IPS-15b (cell line): Measurements from ENCODE around the gene CCDC61.

Source experiments
- H3K27me3 ChIP-seq: one replicate; pipeline ENCODE4 v1.6.1; 2013; ENCODE audit warnings: low read length; ENCODE audit not compliant: control insufficient read depth, insufficient read depth
- H3K36me3 ChIP-seq: one replicate; pipeline ENCODE4 v1.6.1; 2013; ENCODE audit warnings: low read length; ENCODE audit not compliant: control insufficient read depth, insufficient read depth
- H3K4me1 ChIP-seq: one replicate; pipeline ENCODE4 v1.6.1; 2013; ENCODE audit warnings: mild to moderate bottlenecking, low read length; ENCODE audit not compliant: control insufficient read depth, insufficient read depth
- H3K4me3 ChIP-seq: one replicate; pipeline ENCODE4 v1.5.1; 2013; ENCODE audit warnings: low read depth, low read length
- H3K9ac ChIP-seq: one replicate; pipeline ENCODE4 v1.6.1; 2013; ENCODE audit warnings: low read depth, mild to moderate bottlenecking, low read length
- H3K9me3 ChIP-seq: one replicate; pipeline ENCODE4 v1.6.1; 2013; ENCODE audit warnings: mild to moderate bottlenecking, low read length; ENCODE audit not compliant: control insufficient read depth, insufficient read depth

The CCDC61 gene

GRCh38 chr19:45960595-45961235, 34.6 kb upstream of the CCDC61 start:
- H3K9me3 ChIP-seq = no peaks in the 10 kb centered on the region
- H3K4me3 ChIP-seq = peak overlapping the region; percentile 45
- H3K36me3 ChIP-seq = peaks cover 13% of the 10 kb centered on the region
- H3K4me1 ChIP-seq = peaks cover 7% of the 10 kb centered on the region
- no peaks in the 10 kb centered on the region for H3K27me3 ChIP-seq
- H3K9ac ChIP-seq = no peak overlapping the region

- Histone ChIP-seq H3K9me3 (no peaks in the 10 kb centered on the region), H3K27me3 (no peaks in the 10 kb centered on the region), H3K4me1 (peaks cover 7% of the 10 kb centered on the region), H3K36me3 (peaks cover 13% of the 10 kb centered on the region), H3K4me3 (no peak overlapping the region), H3K9ac (no peak overlapping the region)
These were observed 33.2 kb upstream of the CCDC61 start for GRCh38 chr19:45962021-45962420.

GRCh38 chr19:45967246-45967645, 28.0 kb upstream of the CCDC61 start:
- Histone ChIP-seq H3K4me3 (no peak overlapping the region), H3K27me3 (no peaks in the 10 kb centered on the region), H3K9ac (no peak overlapping the region), H3K36me3 (no peaks in the 10 kb centered on the region), H3K9me3 (no peaks in the 10 kb centered on the region), H3K4me1 (peaks cover 4% of the 10 kb centered on the region)

DNA sequence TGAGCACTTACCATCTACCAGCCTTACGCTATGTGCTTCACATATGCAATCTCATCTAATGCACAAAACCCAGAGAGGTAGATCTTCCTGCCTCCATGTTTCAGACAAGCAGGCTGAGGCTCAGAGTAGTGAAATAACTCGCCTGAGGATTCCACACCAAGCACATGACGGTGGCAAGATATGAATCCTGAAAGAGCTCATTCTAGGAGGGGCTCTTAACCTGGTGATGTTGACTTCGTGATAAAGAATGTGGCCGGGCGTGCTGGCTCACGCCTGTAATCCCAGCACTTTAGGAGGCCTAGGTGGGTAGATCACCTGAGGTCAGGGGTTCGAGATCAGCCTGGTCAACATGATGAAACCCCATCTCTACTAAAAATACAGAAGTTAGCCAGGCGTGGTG, 26.6 kb upstream of the CCDC61 start:
- H3K4me1 ChIP-seq = peaks cover 4% of the 10 kb centered on the region
- no peak overlapping the region for H3K4me3 ChIP-seq
- H3K36me3 ChIP-seq = no peaks in the 10 kb centered on the region
- peaks cover 2% of the 10 kb centered on the region for H3K27me3 ChIP-seq
- no peaks in the 10 kb centered on the region for H3K9me3 ChIP-seq
- H3K9ac ChIP-seq = no peak overlapping the region

DNA sequence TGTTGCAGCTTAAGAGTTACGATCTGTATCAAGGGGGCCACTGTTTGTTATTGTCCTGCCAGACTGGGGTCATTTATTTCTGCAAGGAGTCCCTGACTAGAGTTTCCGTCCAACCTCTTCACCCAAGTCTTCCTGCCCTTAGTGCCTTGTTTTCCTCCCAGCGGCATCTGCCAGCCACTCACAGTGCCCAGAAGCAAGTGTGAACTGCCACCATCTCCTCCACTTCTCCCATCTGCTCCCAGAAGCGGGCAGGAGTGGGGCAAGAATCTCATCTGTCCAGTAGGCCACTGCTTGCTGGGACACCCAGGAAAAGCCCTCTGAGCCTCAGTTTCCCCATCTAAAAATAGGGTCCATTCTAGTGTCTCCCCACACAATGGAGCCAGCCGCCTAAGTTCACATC, 25.6 kb upstream of the CCDC61 start:
- Histone ChIP-seq H3K9me3 (no peaks in the 10 kb centered on the region), H3K27me3 (peaks cover 2% of the 10 kb centered on the region), H3K4me3 (no peak overlapping the region), H3K36me3 (no peaks in the 10 kb centered on the region), H3K9ac (no peak overlapping the region), H3K4me1 (peaks cover 4% of the 10 kb centered on the region)

- Histone ChIP-seq H3K4me3 (no peak overlapping the region), H3K27me3 (peaks cover 2% of the 10 kb centered on the region), H3K9me3 (no peaks in the 10 kb centered on the region), H3K9ac (no peak overlapping the region), H3K4me1 (peaks cover 4% of the 10 kb centered on the region), H3K36me3 (no peaks in the 10 kb centered on the region)
These were observed 23.9 kb upstream of the CCDC61 start for GRCh38 chr19:45971260-45971902.

- peaks cover 1% of the 10 kb centered on the region for H3K4me1 ChIP-seq
- H3K36me3 ChIP-seq = no peaks in the 10 kb centered on the region
- no peaks in the 10 kb centered on the region for H3K9me3 ChIP-seq
- peaks cover 4% of the 10 kb centered on the region for H3K27me3 ChIP-seq
- H3K9ac ChIP-seq = peak overlapping the region; percentile 9
- peak overlapping the region; percentile 66 for H3K4me3 ChIP-seq
These were observed 23.0 kb upstream of the CCDC61 start for GRCh38 chr19:45972081-45972946.

DNA sequence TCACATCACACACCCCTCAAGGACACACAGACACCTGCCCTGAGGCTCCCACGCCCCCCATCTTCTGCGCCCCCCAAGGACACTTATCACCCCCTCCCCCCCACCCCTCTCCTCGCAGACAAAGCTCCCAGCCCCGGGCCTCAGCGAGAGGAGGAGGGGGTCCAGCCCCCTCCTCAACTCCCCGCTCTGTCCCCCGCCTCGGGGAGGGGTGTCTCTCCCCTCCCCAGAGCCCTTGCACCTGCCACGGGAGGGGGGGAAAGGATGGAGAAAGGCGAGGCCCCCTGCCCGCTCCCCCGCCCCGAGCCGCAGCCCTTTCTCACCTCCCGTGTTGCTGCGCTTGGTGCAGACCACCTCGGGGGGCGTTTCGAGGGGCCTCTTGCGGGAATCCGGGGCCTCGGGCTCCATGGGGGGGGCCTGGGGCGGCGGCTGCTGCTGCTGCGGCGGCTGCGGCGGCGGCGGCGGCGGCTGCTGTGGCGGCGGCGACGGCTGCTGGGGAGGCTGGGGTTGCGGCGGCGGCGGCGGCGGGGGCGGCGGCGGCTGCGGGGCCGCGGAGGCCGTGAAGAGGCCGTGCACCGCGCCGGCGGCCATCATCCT, 22.2 kb upstream of the CCDC61 start:
- Histone ChIP-seq H3K4me3 (peak overlapping the region; percentile 66), H3K36me3 (no peaks in the 10 kb centered on the region), H3K9ac (no peak overlapping the region), H3K9me3 (no peaks in the 10 kb centered on the region), H3K27me3 (peaks cover 4% of the 10 kb centered on the region), H3K4me1 (no peaks in the 10 kb centered on the region)

GRCh38 chr19:45973553-45974338, 21.5 kb upstream of the CCDC61 start, which contains the start of gene NOVA2:
NOVA2 (minus strand) TSS chr19:45973865; CDS start chr19:45973351, 514 bp downstream.
- H3K4me1 ChIP-seq = no peaks in the 10 kb centered on the region
- peak within 1 kb of the TSS; percentile 66 for H3K4me3 ChIP-seq
- H3K9me3 ChIP-seq = no peaks in the 10 kb centered on the region
- H3K36me3 ChIP-seq = no peaks in the 10 kb centered on the region
- no peak within 1 kb of the TSS for H3K9ac ChIP-seq
- peaks cover 4% of the 10 kb centered on the region for H3K27me3 ChIP-seq

DNA sequence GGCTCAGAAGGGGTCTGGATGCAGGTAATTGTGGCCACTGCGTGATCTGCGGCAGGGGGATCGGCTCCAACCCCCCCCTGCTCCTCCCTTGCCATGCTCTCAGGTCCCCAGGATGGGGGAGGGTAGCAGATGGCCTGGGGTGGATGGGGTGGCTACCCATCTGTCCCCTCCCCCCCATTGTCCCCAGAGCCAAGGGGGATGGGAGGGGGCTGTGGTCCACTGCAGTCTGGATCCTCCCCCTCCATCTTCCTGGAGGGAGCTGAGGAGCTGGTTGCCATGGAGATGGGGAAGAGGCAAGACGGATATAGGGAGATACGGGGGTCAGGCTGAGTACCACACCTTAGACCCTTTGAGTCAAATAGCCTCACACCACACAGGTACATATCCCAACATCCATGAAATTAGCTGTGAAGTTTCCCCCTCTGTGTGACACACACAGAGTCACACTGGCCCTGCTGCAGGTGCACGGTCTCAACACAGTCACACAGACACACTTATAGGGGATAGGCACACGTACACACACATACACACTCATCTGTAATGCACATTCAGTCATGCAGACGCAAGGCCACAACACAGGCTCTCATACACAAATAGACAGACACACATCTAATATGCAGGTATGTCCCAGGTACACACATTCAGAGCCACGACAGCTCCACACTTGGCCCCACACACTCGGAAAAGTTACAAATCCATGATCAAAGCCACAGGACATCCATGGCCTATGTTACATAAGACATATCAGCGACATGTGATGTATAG, 19.8 kb upstream of the CCDC61 start:
- Histone ChIP-seq H3K4me1 (no peaks in the 10 kb centered on the region), H3K9ac (no peak overlapping the region), H3K9me3 (no peaks in the 10 kb centered on the region), H3K4me3 (no peak overlapping the region), H3K36me3 (no peaks in the 10 kb centered on the region), H3K27me3 (peaks cover 4% of the 10 kb centered on the region)
